Measurements from ENCODE around the gene SEC22C. TPM values are rescaled to one million over a fixed set of nuclear protein-coding genes. Genes with fewer than 3 reads are reported as not detected.

SEC22C gene
- total and polyA plus RNA-seq, 2 of the 4 experiments (the other 2 are of a cell fraction) = 24.0 to 43.9 TPM

DNA sequence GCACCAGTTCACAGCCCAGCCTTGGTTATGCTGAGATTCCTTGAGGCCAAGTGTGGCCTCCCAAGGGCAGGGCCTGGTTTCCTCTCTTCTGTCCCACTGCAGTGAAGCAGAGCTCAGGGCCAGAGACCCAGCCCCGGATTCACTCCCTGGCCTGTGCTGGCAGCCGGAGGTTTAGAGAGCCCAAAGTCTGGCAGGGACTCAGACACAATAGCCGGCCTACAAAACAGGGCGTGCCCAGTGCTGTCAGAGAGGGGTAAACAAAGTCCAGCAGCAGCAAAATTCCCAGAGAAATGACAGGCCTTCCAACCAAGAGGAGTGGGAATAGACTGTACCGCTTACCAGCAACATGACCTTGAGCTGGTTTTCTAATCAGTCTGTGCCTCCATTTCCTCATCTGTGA lies 65.3 kb downstream of the SEC22C start:
- no CpG with 5 or more reads among the region's 5 CpGs for WGBS, 2 experiments (ENCODE audit: extremely low coverage in 2 of 2, insufficient read length in 1 of 2)
- H3K14ac ChIP-seq (replicated peaks; ENCODE audit: low read depth, low read length) = no peak overlapping the region
- no peak overlapping the region for H2BK120ac ChIP-seq (ENCODE audit: low read depth, low read length)
- BruUV-seq (replicated peaks) = no TSS peak
- DNase-seq (no peak), ATAC-seq (ENCODE audit: low read depth) (no peak)
- no peaks in the 10 kb centered on the region for H3K9me3 ChIP-seq (ENCODE audit: control insufficient read depth, insufficient read depth, low read length)
- no peak overlapping the region for H3K27ac ChIP-seq (ENCODE audit: insufficient read depth, low read length)
- no peak overlapping the region for H4K5ac ChIP-seq (ENCODE audit: low read depth, low read length)
- no peak overlapping the region for H2AFZ ChIP-seq (replicated peaks; ENCODE audit: low read length, poor library complexity)
- no peaks in the 10 kb centered on the region for H4K20me1 ChIP-seq (ENCODE audit: insufficient read depth, low read length)
- TF ChIP-seq, protein P1, sequence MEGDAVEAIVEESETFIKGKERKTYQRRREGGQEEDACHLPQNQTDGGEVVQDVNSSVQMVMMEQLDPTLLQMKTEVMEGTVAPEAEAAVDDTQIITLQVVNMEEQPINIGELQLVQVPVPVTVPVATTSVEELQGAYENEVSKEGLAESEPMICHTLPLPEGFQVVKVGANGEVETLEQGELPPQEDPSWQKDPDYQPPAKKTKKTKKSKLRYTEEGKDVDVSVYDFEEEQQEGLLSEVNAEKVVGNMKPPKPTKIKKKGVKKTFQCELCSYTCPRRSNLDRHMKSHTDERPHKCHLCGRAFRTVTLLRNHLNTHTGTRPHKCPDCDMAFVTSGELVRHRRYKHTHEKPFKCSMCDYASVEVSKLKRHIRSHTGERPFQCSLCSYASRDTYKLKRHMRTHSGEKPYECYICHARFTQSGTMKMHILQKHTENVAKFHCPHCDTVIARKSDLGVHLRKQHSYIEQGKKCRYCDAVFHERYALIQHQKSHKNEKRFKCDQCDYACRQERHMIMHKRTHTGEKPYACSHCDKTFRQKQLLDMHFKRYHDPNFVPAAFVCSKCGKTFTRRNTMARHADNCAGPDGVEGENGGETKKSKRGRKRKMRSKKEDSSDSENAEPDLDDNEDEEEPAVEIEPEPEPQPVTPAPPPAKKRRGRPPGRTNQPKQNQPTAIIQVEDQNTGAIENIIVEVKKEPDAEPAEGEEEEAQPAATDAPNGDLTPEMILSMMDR (conservative IDR thresholded peaks at IDR 0.05; ENCODE audit: low read depth, low read length) = no peak
- TF ChIP-seq CEBPB (IDR thresholded peaks at IDR 0.05; ENCODE audit: low read depth, low read length) (no peak), MAZ (IDR thresholded peaks at IDR 0.05; ENCODE audit: borderline replicate concordance, low read depth, low read length) (no peak)
- dilution Hi-C loops (cut with HindIII; ENCODE audit: low sequenced_read_pairs, unreplicated experiment) (no loop called here), intact Hi-C loops (cut with micrococcal nuclease) (no loop called here), in situ Hi-C loops (cut with MboI; ENCODE audit: low sequenced_read_pairs) (no loop called here)
- no peak overlapping the region for H3K23ac ChIP-seq (ENCODE audit: low read depth, low read length)
- H2BK5ac ChIP-seq (ENCODE audit: low read depth, low read length, poor library complexity, severe bottlenecking) = no peak overlapping the region
- H2BK20ac ChIP-seq (ENCODE audit: low read depth, low read length) = no peak overlapping the region
- no peak overlapping the region for H2AK5ac ChIP-seq (ENCODE audit: low read depth, low read length)
- no peak overlapping the region for H3K4me2 ChIP-seq (ENCODE audit: low read depth, low read length)
- no peak overlapping the region for H3K56ac ChIP-seq (ENCODE audit: extremely low read depth, insufficient read depth, low read length)
- H3K18ac ChIP-seq (ENCODE audit: low read depth, low read length) = no peak overlapping the region
- ChIA-PET CTCF (no interaction called here), POLR2A (ENCODE audit: unreplicated experiment) (no interaction called here)
- no peak overlapping the region for H3K4me3 ChIP-seq (ENCODE audit: insufficient read depth, low read depth, low read length)
- no peak overlapping the region for H4K91ac ChIP-seq (ENCODE audit: insufficient read depth, low read depth, low read length)
- no peak overlapping the region for H4K8ac ChIP-seq (ENCODE audit: low read depth in 2 of 2, low read length in 2 of 2)
- H3K9me1 ChIP-seq (ENCODE audit: insufficient read depth, low read length) = no peaks in the 10 kb centered on the region
- no peak overlapping the region for H3K9ac ChIP-seq (ENCODE audit: low read depth, low read length)
- H3K27me3 ChIP-seq (ENCODE audit: control insufficient read depth, insufficient read depth, low read length) = peaks cover 11% of the 10 kb centered on the region
- no peak overlapping the region for H2AK9ac ChIP-seq (replicated peaks; ENCODE audit: low read depth, low read length, poor library complexity)
- no peak overlapping the region for H3K4ac ChIP-seq (ENCODE audit: low read depth, low read length)
- H3K36me3 ChIP-seq (ENCODE audit: control insufficient read depth, insufficient read depth, low read length) = no peaks in the 10 kb centered on the region
- H2BK15ac ChIP-seq (ENCODE audit: low read depth, low read length) = no peak overlapping the region
- no peaks in the 10 kb centered on the region for H3K4me1 ChIP-seq (ENCODE audit: control insufficient read depth, insufficient read depth, low read length)
- no peaks in the 10 kb centered on the region for H3K79me1 ChIP-seq (ENCODE audit: low read depth in 1 of 2, low read length in 2 of 2)

Measured in IMR-90 (cell line).